Activated T-cell treated with anti-CD3 and anti-CD28 coated beads for 24 hours (primary cell): ENCODE measurements around the gene PLA2G2A.

Experiments
- DNase-seq: peaks from one replicate; pipeline ENCODE4 v3.0.0-alpha.2; 2020; ENCODE audit warnings: low read depth

The PLA2G2A gene

GRCh38 chr1:19926296-19927129 is 52.9 kb downstream of the PLA2G2A start:
- DNase-seq: no peak
